Left colon (tissue), 2 donors: ENCODE measurements around the gene DAAM1. TPM values are rescaled to one million over a fixed set of nuclear protein-coding genes. Genes with fewer than 3 reads are reported as not detected.

Source experiments
- ATAC-seq: fragments of 200-7000 bp; cut with Tn5 transposase; one replicate; pipeline ENCODE4 v1.9.1; 2020; ENCODE audit warnings: mild to moderate bottlenecking, moderate library complexity
- DNase-seq, 2 donors: peaks; one replicate each; pipeline ENCODE4 v3.0.0-alpha.2; 2020
- intact Hi-C, 2 donors: fragments of 100-400 bp; cut with DNase I in 1 of 2; cut with micrococcal nuclease in 1 of 2; formaldehyde crosslinking; loops; one replicate each; pipeline versions ENCODE4 v1.11.2 to v1.14.0; 2022; cut with DNase I, micrococcal nuclease
- total RNA-seq, 2 donors: library from RNA; stranded (reverse); fragmentation: NEBNext Ultra II Directional; extraction: Animal tissue kit (Norgen Biotek cat#: 25700); gene quantifications; one replicate each; pipeline ENCODE4 v1.2.1, GENCODE V29; 2021
- donor health status: DM: no; HTN: no; CAD: no.
- donor health status: DM: yes; HTN: yes; CAD: no.

DAAM1 gene
- total RNA-seq, 2 donors from 2014 or later = 38.1 to 61.5 TPM

DNA sequence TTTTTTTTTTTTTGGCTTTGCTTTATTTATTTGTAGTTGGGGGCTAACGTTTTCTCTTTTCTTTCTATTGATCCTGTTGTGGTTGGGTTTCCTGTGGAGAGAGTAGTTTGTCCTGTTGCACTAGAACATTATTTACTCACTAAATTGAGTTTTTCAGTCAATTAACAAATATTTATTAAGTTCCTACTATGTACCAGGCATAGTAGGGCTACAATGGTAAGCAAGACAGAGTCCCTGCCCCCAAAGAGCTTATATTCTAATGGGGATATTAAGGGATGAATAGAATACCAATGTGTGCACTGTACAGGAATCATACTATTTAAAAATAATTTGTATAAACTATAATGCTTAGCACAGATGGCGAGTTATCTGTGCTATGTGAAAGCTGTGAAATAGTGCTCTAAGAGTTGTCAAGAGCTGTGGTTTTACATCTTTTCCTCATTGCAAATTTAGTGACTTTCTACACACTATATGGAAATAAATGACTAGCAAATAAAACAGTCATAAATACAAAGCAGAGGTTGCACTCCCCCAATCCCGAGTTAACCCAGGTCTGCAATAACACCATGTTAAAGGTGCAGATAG, 181.8 kb downstream of the DAAM1 start:
- intact Hi-C loops = no loop called here
- DNase-seq = no peak
- no peak for ATAC-seq

DNA sequence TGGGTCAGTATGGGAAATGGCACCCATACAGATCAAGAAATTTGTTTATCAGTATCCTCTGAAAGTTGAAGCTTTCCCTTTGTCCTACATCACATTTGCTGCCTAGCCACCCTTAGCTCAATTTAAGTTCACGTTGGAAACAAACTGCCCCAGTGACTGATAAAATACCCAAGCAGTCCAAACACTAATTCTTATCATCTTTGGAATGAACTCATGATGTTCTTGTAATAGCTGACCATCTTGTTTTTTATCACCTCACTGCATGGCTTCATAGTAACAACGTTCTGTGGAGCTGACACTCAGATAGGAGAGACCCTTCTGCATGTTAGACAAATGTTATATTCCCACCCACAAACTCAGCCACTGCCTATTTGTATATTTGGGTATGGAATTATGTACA, 183.3 kb downstream of the DAAM1 start:
- intact Hi-C loops = no loop called here
- DNase-seq = no peak
- no peak for ATAC-seq

DNA sequence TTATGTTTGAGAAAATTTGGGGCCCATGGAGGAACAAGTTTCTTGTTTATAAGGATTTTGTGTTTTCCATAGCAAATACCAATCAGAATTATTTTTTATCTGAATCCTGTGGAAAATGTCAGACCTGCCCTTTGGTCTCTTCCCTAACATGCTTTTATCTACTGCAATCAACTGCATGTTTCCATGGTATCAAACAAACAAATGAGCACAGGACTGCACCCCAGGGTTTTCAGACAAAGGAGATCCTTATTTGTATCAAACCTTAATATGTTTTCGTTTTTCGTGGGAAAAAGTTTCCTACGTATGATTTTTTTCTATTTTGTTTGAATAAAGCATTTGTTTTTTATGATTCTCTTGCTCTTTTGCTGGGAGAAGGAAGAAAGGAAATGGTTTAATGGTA, 185.6 kb downstream of the DAAM1 start:
- DNase-seq (no peak), ATAC-seq (peak; percentile 77)
- intact Hi-C loops = no loop called here

DNA sequence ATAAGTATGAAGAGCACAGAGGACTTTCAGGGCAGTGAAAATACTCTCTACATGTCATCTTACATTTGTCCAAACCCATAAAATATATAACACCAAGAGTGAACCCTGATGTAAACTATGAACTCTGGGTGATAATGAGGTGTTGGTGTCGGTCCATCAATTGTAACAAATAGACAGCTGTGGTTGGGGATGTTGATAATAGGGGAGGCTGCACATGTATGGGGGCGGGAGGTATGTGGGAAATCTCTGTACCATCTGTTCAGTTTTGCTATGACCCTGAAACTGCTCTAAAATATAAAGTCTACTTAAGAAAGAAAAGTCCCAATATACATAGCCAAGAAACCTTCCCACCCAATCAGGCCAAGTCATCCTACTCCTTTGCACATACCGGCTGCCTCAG, 188.2 kb downstream of the DAAM1 start:
- DNase-seq = no peak
- intact Hi-C loops = no loop called here

DNA sequence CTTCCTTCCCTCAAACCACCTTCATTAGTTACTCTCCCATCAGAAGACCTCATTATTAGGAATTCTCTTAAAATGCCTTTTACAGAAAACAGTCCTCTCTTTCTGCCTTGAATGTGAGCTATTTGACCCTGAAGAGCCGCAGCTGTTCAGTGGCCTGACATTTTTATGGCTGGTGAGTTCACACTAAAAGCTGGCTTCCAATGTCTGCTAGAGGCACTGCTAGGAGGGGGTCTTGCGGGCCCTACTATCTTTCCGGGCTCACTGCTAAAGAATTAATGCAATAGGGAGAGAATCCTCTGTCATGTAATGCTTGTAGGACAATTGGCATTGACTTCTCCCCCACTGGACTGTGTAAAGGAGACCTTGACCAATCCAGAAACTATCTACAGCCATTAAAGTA, 189.0 kb downstream of the DAAM1 start:
- ATAC-seq (no peak), DNase-seq (no peak)
- intact Hi-C loops = no loop called here

More for the DNA sequence above, 188.2 kb downstream of the DAAM1 start:
- ATAC-seq = no peak

DNA sequence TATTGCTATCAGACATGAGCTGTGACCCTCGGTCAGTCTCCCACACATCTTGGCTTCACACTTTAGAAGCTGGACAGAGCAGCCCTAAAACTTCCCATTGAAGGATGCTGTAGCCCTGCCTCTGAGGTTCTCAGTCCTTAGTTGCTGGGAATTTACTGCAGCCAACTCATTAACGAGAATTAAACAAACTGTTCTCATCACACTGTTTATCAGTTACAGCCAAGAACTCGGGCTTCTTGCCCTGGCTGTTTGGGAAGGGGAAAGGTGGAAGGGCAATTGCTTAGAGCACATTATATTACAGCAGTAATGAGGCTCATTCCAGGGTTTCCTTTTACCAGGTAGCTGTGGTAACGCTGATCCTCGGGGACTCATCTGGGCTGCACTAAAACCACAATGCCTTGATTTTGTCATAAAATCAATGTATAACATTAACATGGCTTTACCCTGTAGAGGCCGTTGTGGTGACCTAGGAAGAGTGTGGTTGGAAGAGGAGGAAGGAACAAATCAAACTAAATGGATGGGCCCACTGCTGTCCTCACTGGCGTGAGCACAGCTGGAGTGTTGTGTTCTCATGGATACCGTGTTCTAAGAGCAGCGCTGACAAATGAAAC, 189.6 kb downstream of the DAAM1 start:
- no peak for ATAC-seq
- no peak for DNase-seq
- intact Hi-C loops = no loop called here

DNA sequence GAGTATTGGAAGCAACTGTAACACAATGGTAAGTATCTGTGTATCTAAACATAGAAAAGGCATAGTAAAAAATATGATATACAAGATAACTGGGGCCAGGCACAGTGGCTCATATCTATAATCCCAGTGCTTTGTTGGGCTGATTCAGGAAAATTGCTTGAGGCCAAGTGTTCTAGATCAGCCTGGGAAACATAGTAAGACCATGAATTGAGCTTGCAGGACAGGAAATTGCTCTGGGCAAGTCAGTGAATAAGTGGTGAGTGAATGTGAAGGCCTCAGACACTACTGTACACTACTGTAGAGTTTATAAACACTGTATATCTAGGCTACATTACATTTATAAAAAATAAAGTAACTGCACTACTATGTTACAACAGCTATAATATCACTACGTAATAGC, 201.5 kb downstream of the DAAM1 start:
- ATAC-seq (no peak), DNase-seq (no peak)
- intact Hi-C loops = no loop called here

DNA sequence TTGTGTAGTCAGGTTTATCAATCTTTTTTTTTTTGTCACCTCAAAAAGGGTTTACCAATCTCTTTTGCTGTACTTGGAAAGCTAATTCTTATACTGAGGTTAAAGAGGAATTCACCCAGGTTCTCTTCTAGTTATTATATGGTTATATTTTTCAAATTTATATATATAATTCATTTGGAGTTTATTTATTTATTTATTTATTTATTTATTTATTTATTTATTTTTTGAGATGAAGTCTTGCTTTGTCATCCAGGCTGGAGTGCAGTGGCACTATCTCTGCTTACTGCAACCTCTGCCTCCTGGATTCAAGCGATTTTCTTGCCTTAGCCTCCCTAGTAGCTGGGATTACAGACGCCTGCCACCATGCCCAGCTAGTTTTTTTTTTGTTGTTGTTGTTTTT, 202.9 kb downstream of the DAAM1 start:
- ATAC-seq (no peak), DNase-seq (no peak)
- intact Hi-C loops = no loop called here

DNA sequence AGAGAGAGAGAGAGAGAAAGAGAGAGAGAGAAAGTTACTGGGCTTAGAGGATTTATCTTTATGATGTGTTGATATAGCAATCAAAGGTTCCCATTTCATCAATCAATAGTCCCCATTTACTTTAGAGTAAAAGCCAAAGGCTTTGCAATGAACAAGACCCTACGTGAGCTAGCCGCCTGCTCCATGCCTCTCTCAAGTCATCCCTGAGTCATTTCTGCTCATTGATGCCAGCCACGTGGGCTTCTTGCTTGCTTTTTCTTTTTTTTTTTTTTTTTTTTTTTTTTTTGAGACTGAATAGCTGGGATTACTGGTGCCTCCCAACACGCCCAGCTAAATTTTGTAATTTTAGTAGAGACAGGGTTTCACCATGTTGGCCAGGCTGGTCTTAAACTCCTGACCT, 205.8 kb downstream of the DAAM1 start:
- intact Hi-C loops = no loop called here
- DNase-seq = no peak
- no peak for ATAC-seq

DNA sequence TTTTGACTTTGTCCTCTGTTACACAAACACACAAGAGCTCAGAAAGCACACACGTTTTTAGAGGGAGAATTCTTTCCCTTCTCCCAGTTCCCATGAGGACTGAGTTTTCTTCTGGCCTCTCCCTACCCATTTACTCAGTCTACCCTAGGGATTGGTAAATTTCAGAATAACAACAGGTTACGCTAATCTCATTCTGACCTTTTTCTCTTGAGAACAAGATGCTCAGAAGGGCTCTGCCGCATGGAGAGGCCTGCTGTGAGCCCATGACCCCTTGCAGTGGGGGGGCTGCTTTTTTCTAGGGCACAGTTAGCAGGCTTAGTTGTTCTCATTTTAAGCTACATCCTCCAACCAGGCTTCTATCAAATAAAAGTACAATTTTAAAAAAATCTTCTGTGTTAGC, 207.2 kb downstream of the DAAM1 start:
- no peak for ATAC-seq

DNA sequence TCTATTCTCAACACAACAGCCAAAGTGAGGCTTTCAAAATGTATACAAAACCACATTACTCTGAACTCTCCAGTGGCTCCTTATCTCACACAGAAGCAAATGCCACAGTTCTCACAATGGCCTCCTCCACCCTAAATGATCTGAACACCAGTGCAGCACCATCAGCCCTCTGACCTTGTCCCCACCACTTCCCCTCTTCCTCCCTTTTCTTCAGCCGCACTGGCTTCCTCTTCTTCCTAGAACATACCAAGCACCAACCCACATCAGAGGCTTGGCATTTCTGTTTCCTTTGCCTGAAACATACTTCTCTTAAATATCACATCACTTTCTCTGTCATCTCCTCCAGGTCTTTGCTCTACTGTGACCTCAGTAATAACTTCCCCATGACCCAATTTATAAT, 210.4 kb downstream of the DAAM1 start:
- intact Hi-C loops = no loop called here
- DNase-seq (no peak), ATAC-seq (no peak)

More for the DNA sequence above, 207.2 kb downstream of the DAAM1 start:
- DNase-seq = no peak
- intact Hi-C loops = no loop called here

DNA sequence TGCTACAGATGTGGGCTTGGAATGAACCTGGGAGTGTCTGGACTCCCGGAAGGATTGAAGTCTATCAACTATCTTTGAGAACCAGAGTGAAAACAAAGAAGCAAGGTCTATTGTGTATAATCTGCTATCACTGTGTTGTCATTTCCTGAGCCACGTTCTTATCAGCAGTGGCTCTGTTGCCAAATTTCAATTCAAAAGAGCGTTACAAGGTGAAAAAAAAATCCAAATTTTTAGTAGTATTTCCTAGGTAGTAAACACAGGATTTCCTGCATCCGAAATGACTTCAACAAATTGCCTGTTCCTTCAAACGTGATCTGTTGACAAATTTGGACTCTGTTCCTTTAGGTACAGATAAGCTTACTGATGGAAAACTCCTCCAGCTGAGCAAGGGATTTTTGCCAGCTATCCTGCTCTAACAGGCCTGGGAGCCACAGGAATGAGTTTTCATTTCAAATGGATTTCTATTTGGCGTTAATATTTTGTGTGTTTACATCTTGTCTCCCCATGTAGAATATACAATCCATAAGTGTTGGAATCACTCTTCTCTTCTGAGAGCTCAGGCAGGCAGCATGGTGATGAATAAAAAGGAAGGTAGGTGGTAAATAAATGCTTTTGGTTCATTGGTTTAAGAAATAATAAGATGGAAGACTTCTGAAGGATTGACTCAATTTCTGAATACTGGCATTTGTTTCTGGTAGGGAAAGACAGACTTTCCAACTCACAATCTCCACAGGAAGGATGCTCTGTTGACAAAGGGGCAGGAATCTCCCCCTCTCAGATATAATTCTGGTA, 218.2 kb downstream of the DAAM1 start:
- intact Hi-C loops = no loop called here
- DNase-seq (no peak), ATAC-seq (peak; percentile 31)

DNA sequence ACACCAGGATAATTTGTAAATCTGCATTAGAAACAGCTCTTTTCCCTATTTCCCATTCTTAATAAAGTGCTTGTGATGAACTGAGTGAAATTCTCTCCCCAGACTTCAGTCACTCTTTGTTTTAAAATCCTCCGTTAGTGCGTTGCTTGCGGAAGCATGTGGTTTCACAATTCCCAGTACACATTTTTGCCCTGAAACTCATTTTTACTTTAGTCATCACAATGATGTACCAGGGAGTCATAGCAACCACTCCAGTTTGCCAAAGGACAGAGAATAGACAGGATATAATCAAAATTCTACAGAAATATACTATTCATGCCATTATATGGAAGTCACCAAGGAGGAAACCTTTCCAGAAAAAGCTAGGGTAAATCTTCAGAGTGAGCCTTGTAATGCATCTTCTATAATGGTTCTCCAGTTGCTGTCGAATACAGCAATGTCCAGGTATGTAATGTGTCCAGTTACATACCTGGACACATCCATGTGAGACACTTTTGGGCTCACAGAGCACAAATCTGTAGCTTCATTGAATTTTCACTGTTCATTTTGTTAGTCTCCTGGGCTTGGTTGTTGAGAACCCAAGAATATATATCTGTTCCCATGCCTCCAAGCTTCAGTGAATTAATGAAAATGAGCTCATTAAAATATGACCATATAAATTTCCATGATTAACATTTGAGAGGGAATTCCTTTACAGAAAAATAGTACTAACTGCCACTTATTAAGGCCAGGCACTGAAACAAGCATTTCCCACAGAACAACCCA, 219.0 kb downstream of the DAAM1 start:
- DNase-seq (no peak), ATAC-seq (no peak)
- intact Hi-C loops = no loop called here

DNA sequence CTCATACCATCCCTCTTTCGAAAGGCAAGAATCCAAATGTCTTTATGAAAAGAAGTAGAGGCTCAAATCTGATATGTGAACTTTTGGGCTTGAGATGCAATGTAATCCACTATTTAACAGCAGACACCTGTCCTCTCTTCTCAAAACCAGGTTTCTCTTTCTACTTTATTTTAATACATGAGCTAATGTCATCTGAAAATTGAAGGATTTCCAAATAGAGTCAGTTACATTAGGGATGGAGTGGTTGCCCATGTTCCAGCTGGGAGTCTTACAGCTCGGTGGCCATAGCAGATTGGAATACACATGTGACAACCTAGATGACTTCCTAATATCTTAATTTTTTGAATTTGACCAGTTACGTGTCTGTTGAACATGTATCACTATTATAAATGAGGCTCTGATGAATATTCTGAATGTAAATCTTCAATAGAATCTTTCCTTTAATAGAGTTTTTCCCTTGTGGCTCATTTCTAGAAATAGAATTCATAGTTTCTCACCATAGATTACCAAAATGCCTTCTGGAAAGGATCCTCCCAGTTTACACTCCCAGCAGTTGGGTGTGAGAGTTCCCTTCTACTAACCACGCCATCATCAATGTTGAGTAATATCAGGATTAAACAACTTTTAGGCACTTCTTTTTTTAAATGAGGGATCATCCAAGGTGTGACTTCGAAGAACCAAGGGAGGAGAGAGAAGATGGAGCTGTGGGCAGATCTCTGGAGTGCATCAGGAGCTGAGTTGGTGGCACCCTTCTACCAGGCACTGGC, 227.6 kb downstream of the DAAM1 start:
- ATAC-seq = no peak
- intact Hi-C loops = no loop called here
- no peak for DNase-seq

DNA sequence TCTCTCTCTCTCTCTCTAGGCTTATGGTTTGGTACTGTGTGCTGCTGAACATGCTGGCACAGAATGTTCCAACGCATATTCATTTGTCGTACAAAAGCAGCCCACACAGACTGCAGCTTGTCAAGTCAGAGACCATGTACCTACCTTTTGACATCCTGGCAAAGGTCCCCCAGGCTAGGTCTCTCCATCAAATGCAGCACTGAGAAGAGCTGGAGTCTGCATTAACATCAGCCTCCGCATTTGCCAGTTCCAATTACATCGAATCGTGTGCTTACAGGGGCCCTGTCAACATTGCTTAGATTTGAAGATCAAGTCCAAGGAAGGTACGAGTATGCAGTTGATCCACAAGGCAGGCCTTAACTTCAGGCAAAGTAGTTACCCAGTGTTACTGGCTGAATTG, 228.8 kb downstream of the DAAM1 start:
- no peak for DNase-seq
- intact Hi-C loops = no loop called here

DNA sequence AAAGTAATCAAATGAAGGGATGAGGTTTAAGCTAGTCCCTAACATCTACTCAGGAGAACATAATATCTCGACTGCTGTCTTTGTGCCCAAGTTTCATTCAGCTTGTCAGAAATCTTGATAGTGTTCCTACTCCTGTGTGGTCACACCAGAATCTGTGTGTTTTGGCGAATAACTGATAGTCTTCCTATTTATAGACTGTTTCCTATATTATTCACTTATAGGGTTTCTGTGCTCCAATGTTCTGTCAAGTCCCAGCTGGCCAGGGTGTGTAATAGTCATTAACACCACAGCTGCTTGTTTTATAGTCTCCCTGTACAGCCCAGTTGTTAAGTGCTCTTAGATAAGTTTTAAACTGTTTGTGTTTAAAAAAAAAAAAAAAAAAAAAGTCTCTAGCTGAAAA, 230.8 kb downstream of the DAAM1 start:
- ATAC-seq (peak; percentile 98), DNase-seq (peak in 1 of 2 donors; percentile 19)
- intact Hi-C loops = no loop called here

More for the DNA sequence above, 228.8 kb downstream of the DAAM1 start:
- no peak for ATAC-seq
